HepG2 (cell line): ENCODE results near the gene SREBF1. TPM values are rescaled to one million over a fixed set of nuclear protein-coding genes. Genes with fewer than 3 reads are reported as not detected.
A peak's percentile ranks its signal among the peaks of the same experiment; 100 is the strongest.

Experiments used
- CCDC6 ChIP-seq: sonication (generic); formaldehyde crosslinking; IDR thresholded peaks from 2 replicates; pipeline ENCODE4 v1.8.1; 2022; ENCODE audit warnings: mild to moderate bottlenecking, missing genetic modification reagents, moderate library complexity
- FOXA3 ChIP-seq: IDR thresholded peaks from 2 replicates; pipeline ENCODE4 v1.6.1; 2016; ENCODE audit warnings: missing genetic modification reagents, missing compliant biosample characterization
- GFI1 ChIP-seq: sonication (generic); formaldehyde crosslinking; IDR thresholded peaks from 2 replicates; pipeline ENCODE4 v1.5.0; 2020; ENCODE audit warnings: missing genetic modification reagents, mild to moderate bottlenecking, borderline replicate concordance
- IRF1 ChIP-seq: sonication (generic); formaldehyde crosslinking; IDR thresholded peaks from 2 replicates; pipeline ENCODE4 v1.4.0; 2020; ENCODE audit warnings: low read depth, mild to moderate bottlenecking, missing genetic modification reagents
- KDM5A ChIP-seq: fragments of 200-600 bp; sonication (generic); IDR thresholded peaks from 2 replicates; pipeline ENCODE4 v1.7.0; 2018; ENCODE audit warnings: antibody characterized with exemption, mild to moderate bottlenecking, low read length, borderline replicate concordance
- MBD4 ChIP-seq: IDR thresholded peaks from 2 replicates; pipeline ENCODE4 v1.6.1; 2012; ENCODE audit warnings: low read length, inconsistent platforms, borderline replicate concordance
- MLLT10 ChIP-seq: sonication (generic); formaldehyde crosslinking; IDR thresholded peaks from 2 replicates; pipeline ENCODE4 v1.4.0; 2020; ENCODE audit warnings: missing genetic modification reagents
- NFE2L2 ChIP-seq: fragments of 150-350 bp; IDR thresholded peaks from 2 replicates; pipeline ENCODE4 v1.6.1; 2014; ENCODE audit warnings: low read length
- PHF21A ChIP-seq: sonication (generic); formaldehyde crosslinking; IDR thresholded peaks from 2 replicates; pipeline ENCODE4 v1.5.0; 2020; ENCODE audit warnings: mild to moderate bottlenecking, missing genetic modification reagents
- REL ChIP-seq: sonication (generic); formaldehyde crosslinking; conservative IDR thresholded peaks from 2 replicates; pipeline ENCODE4 v1.8.0; 2022; ENCODE audit warnings: mild to moderate bottlenecking, missing genetic modification reagents, moderate library complexity
- RFX3 ChIP-seq: IDR thresholded peaks from 2 replicates; pipeline ENCODE4 v1.6.1; 2016; ENCODE audit warnings: missing biosample characterization, missing genetic modification reagents
- SMARCE1 ChIP-seq: fragments of 450-650 bp; IDR thresholded peaks from 2 replicates; pipeline ENCODE4 v1.6.1; 2017; ENCODE audit warnings: borderline replicate concordance
- SOX13 ChIP-seq, 3 experiments: fragments of 450-650 bp in 1 of 3; sonication (generic) in 1 of 3; formaldehyde crosslinking in 1 of 3; IDR thresholded peaks in 2 of 3; conservative IDR thresholded peaks in 1 of 3; 2 replicates each; pipeline versions ENCODE4 v1.5.0 to v1.6.1; 2016 to 2020; ENCODE audit warnings: antibody characterized with exemption in 1 of 3, mild to moderate bottlenecking in 1 of 3, missing compliant biosample characterization in 1 of 3, missing genetic modification reagents in 1 of 3, moderate library complexity in 1 of 3
- TAF1 ChIP-seq: sonication (generic); formaldehyde crosslinking; IDR thresholded peaks from 2 replicates; pipeline ENCODE4 v1.4.0; 2020; ENCODE audit warnings: missing genetic modification reagents
- ZEB1 ChIP-seq: IDR thresholded peaks from 2 replicates; pipeline ENCODE4 v1.6.1; 2012; ENCODE audit warnings: mild to moderate bottlenecking, low read depth, inconsistent platforms; ENCODE audit not compliant: insufficient replicate concordance
- ZFYVE20 ChIP-seq: sonication (generic); formaldehyde crosslinking; IDR thresholded peaks from 2 replicates; pipeline ENCODE4 v1.8.0; 2023; ENCODE audit warnings: low read depth, mild to moderate bottlenecking, moderate library complexity, missing genetic modification reagents, borderline replicate concordance
- ZNF414 ChIP-seq: sonication (generic); formaldehyde crosslinking; IDR thresholded peaks from 2 replicates; pipeline ENCODE4 v1.5.0; 2020; ENCODE audit warnings: missing genetic modification reagents
- ZNF550 ChIP-seq: sonication (generic); formaldehyde crosslinking; IDR thresholded peaks from 2 replicates; pipeline ENCODE4 v1.4.0; 2020; ENCODE audit warnings: mild to moderate bottlenecking, missing genetic modification reagents, borderline replicate concordance
- ZNF580 ChIP-seq: IDR thresholded peaks from 2 replicates; pipeline ENCODE4 v1.6.1; 2016; ENCODE audit warnings: low read depth, borderline replicate concordance
- ZNF605 ChIP-seq: sonication (generic); formaldehyde crosslinking; IDR thresholded peaks from 2 replicates; pipeline ENCODE4 v1.8.0; 2022; ENCODE audit warnings: mild to moderate bottlenecking, missing genetic modification reagents
- ZNF646 ChIP-seq: sonication (generic); formaldehyde crosslinking; IDR thresholded peaks from 2 replicates; pipeline ENCODE4 v1.9.0; 2021; ENCODE audit warnings: mild to moderate bottlenecking, missing genetic modification reagents
- ZNF660 ChIP-seq: sonication (generic); formaldehyde crosslinking; IDR thresholded peaks from 2 replicates; pipeline ENCODE4 v1.5.1; 2020; ENCODE audit warnings: mild to moderate bottlenecking, low read depth, missing genetic modification reagents, borderline replicate concordance
- ZNF7 ChIP-seq: IDR thresholded peaks from 2 replicates; pipeline ENCODE4 v1.6.1; 2016; ENCODE audit warnings: missing biosample characterization, missing genetic modification reagents
- polyA plus RNA-seq, 8 experiments: library from polyadenylated mRNA; depleted of rRNA in 3 of 8; stranded (reverse) in 7 of 8; unstranded in 1 of 8; fragments of >200 nt; fragmentation: Illumina TruSeq in 4 of 8; extraction: Trizol in 4 of 8; gene quantifications; 2 replicates each; pipeline versions ENCODE4 v1.2.1 to v1.2.3, GENCODE V29; 2011 to 2016; ENCODE audit warnings: low read depth in 4 of 8, missing spikeins in 1 of 8, mixed read lengths in 1 of 8; ENCODE audit not compliant: insufficient read depth in 1 of 8
- total RNA-seq, 5 experiments: library from RNA; depleted of rRNA; stranded (reverse); fragments of >200 nt; fragmentation: Illumina TruSeq; extraction: Trizol; gene quantifications; 2 replicates each; pipeline ENCODE4 v1.2.3, GENCODE V29; 2016; ENCODE audit warnings: low read depth in 1 of 5

The SREBF1 gene
- total and polyA plus RNA-seq, 2 of the 13 experiments (the other 11 are each of a cell fraction or from before 2014, with no cell fraction given), result 34.3 to 38.0 TPM

GRCh38 chr17:17836818-17837379 is at the start of gene SREBF1 (continued):
- TF ChIP-seq ZNF580 (CRISPR knock-in tag) (no peak), RFX3 (no peak), PHF21A (CRISPR knock-in tag) (no peak; the same call in 1 of the 2 replicates), ZNF7 (CRISPR knock-in tag) (no peak), SOX13 (IDR thresholded peaks at IDR 0.05) (no peak), SOX13 (CRISPR knock-in tag; conservative IDR thresholded peaks at IDR 0.05 in 1 of 2, IDR thresholded peaks at IDR 0.05 in 1 of 2) (peak in 1 of 2 experiments; percentile 18; a peak in 1 of 4 replicates), ZNF414 (CRISPR knock-in tag) (no peak), IRF1 (CRISPR knock-in tag) (no peak), GFI1 (CRISPR knock-in tag) (no peak), SMARCE1 (no peak), ZNF646 (CRISPR knock-in tag) (no peak), MLLT10 (no peak), ZFYVE20 (no peak), REL (CRISPR knock-in tag) (no peak), KDM5A (no peak; the same call in 1 of the 2 replicates), FOXA3 (CRISPR knock-in tag) (no peak), CCDC6 (CRISPR knock-in tag) (no peak; the same call in 1 of the 2 replicates), ZEB1 (no peak), ZNF550 (CRISPR knock-in tag) (no peak), MBD4 (no peak), ZNF660 (CRISPR knock-in tag) (no peak), ZNF605 (CRISPR knock-in tag) (peak; percentile 44; the same call in 1 of the 2 replicates), TAF1 (CRISPR knock-in tag) (no peak; the same call in 1 of the 2 replicates), NFE2L2 (no peak)
